Type B pancreatic cell (in vitro differentiated cells): Measurements from ENCODE around the gene AGBL2. TPM values are rescaled to one million over a fixed set of nuclear protein-coding genes. Genes with fewer than 3 reads are reported as not detected.
"Not testable (repeated sequence)": the region's sequence is repeated elsewhere in the genome, so short reads cannot be mapped to it uniquely, and the experiment has no call there.

Experiments
- DNase-seq: peaks from one replicate; pipeline ENCODE4 v3.0.0; 2021; ENCODE audit warnings: mixed read lengths; ENCODE audit not compliant: unreplicated experiment; ENCODE audit errors: extremely low spot score
- H3K27ac Mint-ChIP-seq: 2 replicates; pipeline ENCODE4 v1.8.0; 2021; ENCODE audit warnings: mild to moderate bottlenecking, mixed read lengths
- H3K27me3 Mint-ChIP-seq: 2 replicates; pipeline ENCODE4 v1.8.0; 2021; ENCODE audit warnings: mixed read lengths
- H3K36me3 Mint-ChIP-seq: 2 replicates; pipeline ENCODE4 v1.8.0; 2021; ENCODE audit warnings: mixed read lengths
- H3K4me1 Mint-ChIP-seq: one replicate; pipeline ENCODE4 v1.8.0; 2021; ENCODE audit warnings: mixed read lengths; ENCODE audit not compliant: unreplicated experiment
- H3K4me3 Mint-ChIP-seq: 2 replicates; pipeline ENCODE4 v1.8.0; 2021; ENCODE audit warnings: mild to moderate bottlenecking, mixed read lengths
- H3K9me3 Mint-ChIP-seq: 2 replicates; pipeline ENCODE4 v1.8.0; 2021; ENCODE audit warnings: mixed read lengths
- total RNA-seq: library from RNA; stranded (reverse); gene quantifications from 2 replicates; pipeline ENCODE4 v1.2.1, GENCODE V29; 2021; ENCODE audit warnings: low replicate concordance
- TF ChIP-seq, protein P1 (sequence below): fragments of 200-600 bp; sonication (generic); conservative IDR thresholded peaks from 2 replicates; pipeline ENCODE4 v1.5.0; 2021; ENCODE audit warnings: antibody characterized with exemption, mild to moderate bottlenecking

The AGBL2 gene
- total RNA-seq, 1 donor from 2014 or later = 5.9 TPM

- Mint-ChIP-seq H3K4me1 (peaks cover 7% of the 10 kb centered on the region), H3K36me3 (no peaks in the 10 kb centered on the region), H3K4me3 (no peak overlapping the region), H3K9me3 (no peaks in the 10 kb centered on the region), H3K27me3 (no peaks in the 10 kb centered on the region), H3K27ac (no peak overlapping the region)
- DNase-seq = no peak
- TF ChIP-seq, protein P1, sequence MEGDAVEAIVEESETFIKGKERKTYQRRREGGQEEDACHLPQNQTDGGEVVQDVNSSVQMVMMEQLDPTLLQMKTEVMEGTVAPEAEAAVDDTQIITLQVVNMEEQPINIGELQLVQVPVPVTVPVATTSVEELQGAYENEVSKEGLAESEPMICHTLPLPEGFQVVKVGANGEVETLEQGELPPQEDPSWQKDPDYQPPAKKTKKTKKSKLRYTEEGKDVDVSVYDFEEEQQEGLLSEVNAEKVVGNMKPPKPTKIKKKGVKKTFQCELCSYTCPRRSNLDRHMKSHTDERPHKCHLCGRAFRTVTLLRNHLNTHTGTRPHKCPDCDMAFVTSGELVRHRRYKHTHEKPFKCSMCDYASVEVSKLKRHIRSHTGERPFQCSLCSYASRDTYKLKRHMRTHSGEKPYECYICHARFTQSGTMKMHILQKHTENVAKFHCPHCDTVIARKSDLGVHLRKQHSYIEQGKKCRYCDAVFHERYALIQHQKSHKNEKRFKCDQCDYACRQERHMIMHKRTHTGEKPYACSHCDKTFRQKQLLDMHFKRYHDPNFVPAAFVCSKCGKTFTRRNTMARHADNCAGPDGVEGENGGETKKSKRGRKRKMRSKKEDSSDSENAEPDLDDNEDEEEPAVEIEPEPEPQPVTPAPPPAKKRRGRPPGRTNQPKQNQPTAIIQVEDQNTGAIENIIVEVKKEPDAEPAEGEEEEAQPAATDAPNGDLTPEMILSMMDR = no peak
These were observed 9.4 kb downstream of the AGBL2 start for GRCh38 chr11:47705721-47706120.

DNA sequence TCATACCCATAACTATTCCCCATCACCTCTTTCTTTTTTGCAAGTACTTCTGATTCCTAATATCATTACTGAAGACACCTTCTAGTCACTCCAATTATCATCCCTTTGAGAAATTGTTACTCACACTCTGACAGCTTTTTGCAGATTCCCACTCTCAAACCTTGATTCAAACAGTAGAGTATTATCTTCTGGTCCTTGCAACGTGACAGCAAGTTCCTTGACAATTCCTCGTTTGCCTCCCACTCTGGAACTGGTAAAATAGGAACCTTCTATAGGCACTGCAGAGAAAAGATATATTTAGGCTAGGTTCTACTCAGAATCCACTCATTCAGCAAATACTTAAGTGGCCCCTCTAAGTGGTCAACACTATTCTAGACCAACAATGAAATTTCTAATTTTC is 23.2 kb downstream of the AGBL2 start:
- TF ChIP-seq, protein P1 = no peak
- H3K4me3 Mint-ChIP-seq = no peak overlapping the region
- no peaks in the 10 kb centered on the region for H3K27me3 Mint-ChIP-seq
- H3K36me3 Mint-ChIP-seq = no peaks in the 10 kb centered on the region
- DNase-seq = no peak
- H3K4me1 Mint-ChIP-seq = no peaks in the 10 kb centered on the region
- H3K9me3 Mint-ChIP-seq = no peaks in the 10 kb centered on the region
- no peak overlapping the region for H3K27ac Mint-ChIP-seq

- no peak for DNase-seq
- Mint-ChIP-seq H3K4me3 (no peak overlapping the region), H3K4me1 (no peaks in the 10 kb centered on the region), H3K27ac (no peak overlapping the region), H3K27me3 (no peaks in the 10 kb centered on the region), H3K36me3 (no peaks in the 10 kb centered on the region), H3K9me3 (no peaks in the 10 kb centered on the region)
- TF ChIP-seq, protein P1 = no peak
These were observed 25.7 kb downstream of the AGBL2 start for GRCh38 chr11:47689480-47689879.

DNA sequence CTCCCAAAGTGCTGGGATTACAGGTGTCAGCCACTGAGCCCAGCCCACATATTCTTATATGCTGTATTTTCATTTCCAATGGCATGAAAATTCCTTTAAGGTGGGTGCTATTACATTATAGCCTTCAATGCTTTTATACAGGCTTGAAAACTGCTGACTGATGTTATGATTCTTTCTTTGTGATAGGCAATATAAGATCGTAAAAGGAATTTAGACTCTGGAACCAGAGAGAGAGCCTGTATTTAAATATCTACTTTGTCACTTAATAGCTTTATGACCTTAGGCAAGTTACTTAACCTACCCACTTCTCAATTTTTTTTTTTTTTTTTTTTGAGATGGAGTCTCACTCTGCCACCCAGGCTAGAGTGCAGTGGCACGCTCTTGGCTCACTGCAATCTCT is 26.2 kb downstream of the AGBL2 start:
- Mint-ChIP-seq H3K4me3 (no peak overlapping the region), H3K27me3 (no peaks in the 10 kb centered on the region), H3K27ac (no peak overlapping the region), H3K9me3 (no peaks in the 10 kb centered on the region), H3K36me3 (no peaks in the 10 kb centered on the region), H3K4me1 (no peaks in the 10 kb centered on the region)
- TF ChIP-seq, protein P1 = no peak
- DNase-seq = no peak

GRCh38 chr11:47688111-47688510 is 27.1 kb downstream of the AGBL2 start:
- Mint-ChIP-seq H3K27ac (no peak overlapping the region), H3K36me3 (no peaks in the 10 kb centered on the region), H3K27me3 (no peaks in the 10 kb centered on the region), H3K9me3 (no peaks in the 10 kb centered on the region), H3K4me3 (no peak overlapping the region), H3K4me1 (no peaks in the 10 kb centered on the region)
- DNase-seq = no peak
- TF ChIP-seq, protein P1 = no peak

- H3K4me3 Mint-ChIP-seq, H3K9me3 Mint-ChIP-seq, H3K4me1 Mint-ChIP-seq, DNase-seq, H3K36me3 Mint-ChIP-seq, H3K27me3 Mint-ChIP-seq, H3K27ac Mint-ChIP-seq: not testable (repeated sequence)
These were observed 28.5 kb downstream of the AGBL2 start for GRCh38 chr11:47686704-47687103.
